Smooth muscle cell (in vitro differentiated cells): Measurements from ENCODE around the gene CRYAB. TPM values are rescaled to one million over a fixed set of nuclear protein-coding genes. Genes with fewer than 3 reads are reported as not detected.

Experiments
- DNase-seq: peaks from one replicate; lab custom pipeline; 2025; ENCODE audit not compliant: unreplicated experiment; lab: John Stamatoyannopoulos, UW
- H2AFZ ChIP-seq: fragments of 200-600 bp; sonication (generic); 2 replicates; pipeline ENCODE4 v1.6.0; 2016; ENCODE audit warnings: antibody characterized with exemption, low read depth, mild to moderate bottlenecking
- H3F3A ChIP-seq: fragments of 200-600 bp; sonication (generic); 2 replicates; pipeline ENCODE4 v1.6.0; 2017; ENCODE audit warnings: antibody characterized with exemption, low read depth
- H3K27ac ChIP-seq: fragments of 200-600 bp; sonication (generic); 2 replicates; pipeline ENCODE4 v1.5.1; 2016; ENCODE audit warnings: low read depth, mild to moderate bottlenecking
- H3K27me3 ChIP-seq: fragments of 200-600 bp; sonication (generic); 2 replicates; pipeline ENCODE4 v1.6.1; 2016; ENCODE audit warnings: low read depth, mild to moderate bottlenecking
- H3K36me3 ChIP-seq: fragments of 200-600 bp; sonication (generic); 2 replicates; pipeline ENCODE4 v1.5.1; 2016; ENCODE audit warnings: low read depth
- H3K4me1 ChIP-seq: fragments of 200-600 bp; sonication (generic); 2 replicates; pipeline ENCODE4 v1.5.1; 2016; ENCODE audit warnings: low read depth
- H3K4me2 ChIP-seq: fragments of 200-600 bp; sonication (generic); 2 replicates; pipeline ENCODE4 v1.6.0; 2016; ENCODE audit warnings: mild to moderate bottlenecking
- H3K4me3 ChIP-seq: fragments of 200-600 bp; sonication (generic); 2 replicates; pipeline ENCODE4 v1.5.1; 2016; ENCODE audit warnings: mild to moderate bottlenecking
- H3K79me2 ChIP-seq: fragments of 200-600 bp; sonication (generic); 2 replicates; pipeline ENCODE4 v1.6.0; 2016; ENCODE audit warnings: low read depth, mild to moderate bottlenecking
- H3K9ac ChIP-seq: fragments of 200-600 bp; sonication (generic); 2 replicates; pipeline ENCODE4 v1.6.0; 2016; ENCODE audit warnings: low read depth
- H3K9me3 ChIP-seq: fragments of 200-600 bp; sonication (generic); replicated peaks from 2 replicates; pipeline ENCODE4 v1.5.1; 2016; ENCODE audit warnings: low read depth
- H4K20me1 ChIP-seq: fragments of 200-600 bp; sonication (generic); 2 replicates; pipeline ENCODE4 v1.6.0; 2016; ENCODE audit warnings: low read depth
- WGBS: methylation state at CpG from one replicate; pipeline ENCODE4 v1.1.7; 2016; ENCODE audit warnings: low lambda C conversion rate; 5-methylcytosine and 5-hydroxymethylcytosine counted together
- polyA plus RNA-seq: library from polyadenylated mRNA; unstranded; fragments of >200 nt; fragmentation: Nextera tagmentation; extraction: Ambion mirVana; gene quantifications from 2 replicates; pipeline ENCODE4 v1.2.1, GENCODE V29; 2016
- total RNA-seq: library from RNA; depleted of rRNA; stranded (reverse); fragments of >200 nt; gene quantifications from 2 replicates; pipeline ENCODE4 v1.2.3, GENCODE V29; 2014
- TF ChIP-seq, protein P1 (sequence below): fragments of 200-600 bp; sonication (generic); IDR thresholded peaks from 2 replicates; pipeline ENCODE4 v1.5.1; 2017; ENCODE audit warnings: borderline replicate concordance, mild to moderate bottlenecking, antibody characterized with exemption; ENCODE audit not compliant: insufficient read depth, poor library complexity, severe bottlenecking

Gene CRYAB
- total and polyA plus RNA-seq, 2 experiments from 2014 or later: 47.4 to 97.4 TPM

- Histone ChIP-seq H3K4me3 (no peak overlapping the region), H3F3A (no peaks in the 10 kb centered on the region), H2AFZ (peak overlapping the region; percentile 46), H3K36me3 (no peaks in the 10 kb centered on the region), H3K27ac (no peak overlapping the region), H3K9me3 (no peaks in the 10 kb centered on the region), H3K79me2 (no peaks in the 10 kb centered on the region), H4K20me1 (no peaks in the 10 kb centered on the region), H3K9ac (no peak overlapping the region), H3K4me2 (no peak overlapping the region), H3K4me1 (peaks cover 9% of the 10 kb centered on the region), H3K27me3 (no peaks in the 10 kb centered on the region)
- TF ChIP-seq, protein P1, sequence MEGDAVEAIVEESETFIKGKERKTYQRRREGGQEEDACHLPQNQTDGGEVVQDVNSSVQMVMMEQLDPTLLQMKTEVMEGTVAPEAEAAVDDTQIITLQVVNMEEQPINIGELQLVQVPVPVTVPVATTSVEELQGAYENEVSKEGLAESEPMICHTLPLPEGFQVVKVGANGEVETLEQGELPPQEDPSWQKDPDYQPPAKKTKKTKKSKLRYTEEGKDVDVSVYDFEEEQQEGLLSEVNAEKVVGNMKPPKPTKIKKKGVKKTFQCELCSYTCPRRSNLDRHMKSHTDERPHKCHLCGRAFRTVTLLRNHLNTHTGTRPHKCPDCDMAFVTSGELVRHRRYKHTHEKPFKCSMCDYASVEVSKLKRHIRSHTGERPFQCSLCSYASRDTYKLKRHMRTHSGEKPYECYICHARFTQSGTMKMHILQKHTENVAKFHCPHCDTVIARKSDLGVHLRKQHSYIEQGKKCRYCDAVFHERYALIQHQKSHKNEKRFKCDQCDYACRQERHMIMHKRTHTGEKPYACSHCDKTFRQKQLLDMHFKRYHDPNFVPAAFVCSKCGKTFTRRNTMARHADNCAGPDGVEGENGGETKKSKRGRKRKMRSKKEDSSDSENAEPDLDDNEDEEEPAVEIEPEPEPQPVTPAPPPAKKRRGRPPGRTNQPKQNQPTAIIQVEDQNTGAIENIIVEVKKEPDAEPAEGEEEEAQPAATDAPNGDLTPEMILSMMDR: no peak
- 92% methylated on average over 22 of the region's 24 CpGs for WGBS
- no peak for DNase-seq
These were observed 1.7 kb upstream of the CRYAB start for GRCh38 chr11:111913031-111913861.

DNA sequence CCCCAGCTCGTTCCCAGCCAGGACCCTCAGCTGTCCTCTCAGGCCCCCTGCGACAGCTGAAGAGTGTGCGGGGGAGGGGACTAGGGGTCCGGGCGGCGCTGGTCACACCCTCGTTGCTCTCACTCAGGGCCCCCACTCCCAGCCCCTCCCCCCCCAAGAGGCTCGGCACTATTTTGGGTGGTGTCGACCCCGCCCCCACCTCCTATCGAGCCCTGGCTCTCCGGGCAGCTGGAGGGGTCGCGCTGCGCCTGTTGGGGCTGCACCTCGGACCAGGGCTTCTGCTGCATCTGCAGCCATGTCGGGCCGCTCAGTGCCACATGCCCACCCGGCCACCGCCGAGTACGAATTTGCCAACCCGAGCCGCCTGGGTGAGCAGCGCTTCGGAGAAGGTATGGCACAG is 965 bp upstream of the CRYAB start, which contains the start of gene HSPB2:
HSPB2 (plus strand) TSS at position 200 of the 400 bp plus-strand sequence; CDS start at position 296, 96 bp downstream.
- peak within 1 kb of the TSS; percentile 89 for H2AFZ ChIP-seq
- no peaks in the 10 kb centered on the region for H3F3A ChIP-seq
- TF ChIP-seq, protein P1: no peak
- no peaks in the 10 kb centered on the region for H3K36me3 ChIP-seq
- 88% methylated on average over 19 of the region's 26 CpGs for WGBS
- peak within 1 kb of the TSS; percentile 82 for H3K27ac ChIP-seq
- peak within 1 kb of the TSS; percentile 74 for H3K4me2 ChIP-seq
- no peaks in the 10 kb centered on the region for H3K9me3 ChIP-seq
- DNase-seq: no peak
- peak within 1 kb of the TSS; percentile 25 for H3K4me3 ChIP-seq
- H3K9ac ChIP-seq: peak within 1 kb of the TSS; percentile 52
- H3K4me1 ChIP-seq: peaks cover 9% of the 10 kb centered on the region
- H3K79me2 ChIP-seq: no peaks in the 10 kb centered on the region
- H4K20me1 ChIP-seq: no peaks in the 10 kb centered on the region
- no peaks in the 10 kb centered on the region for H3K27me3 ChIP-seq

DNA sequence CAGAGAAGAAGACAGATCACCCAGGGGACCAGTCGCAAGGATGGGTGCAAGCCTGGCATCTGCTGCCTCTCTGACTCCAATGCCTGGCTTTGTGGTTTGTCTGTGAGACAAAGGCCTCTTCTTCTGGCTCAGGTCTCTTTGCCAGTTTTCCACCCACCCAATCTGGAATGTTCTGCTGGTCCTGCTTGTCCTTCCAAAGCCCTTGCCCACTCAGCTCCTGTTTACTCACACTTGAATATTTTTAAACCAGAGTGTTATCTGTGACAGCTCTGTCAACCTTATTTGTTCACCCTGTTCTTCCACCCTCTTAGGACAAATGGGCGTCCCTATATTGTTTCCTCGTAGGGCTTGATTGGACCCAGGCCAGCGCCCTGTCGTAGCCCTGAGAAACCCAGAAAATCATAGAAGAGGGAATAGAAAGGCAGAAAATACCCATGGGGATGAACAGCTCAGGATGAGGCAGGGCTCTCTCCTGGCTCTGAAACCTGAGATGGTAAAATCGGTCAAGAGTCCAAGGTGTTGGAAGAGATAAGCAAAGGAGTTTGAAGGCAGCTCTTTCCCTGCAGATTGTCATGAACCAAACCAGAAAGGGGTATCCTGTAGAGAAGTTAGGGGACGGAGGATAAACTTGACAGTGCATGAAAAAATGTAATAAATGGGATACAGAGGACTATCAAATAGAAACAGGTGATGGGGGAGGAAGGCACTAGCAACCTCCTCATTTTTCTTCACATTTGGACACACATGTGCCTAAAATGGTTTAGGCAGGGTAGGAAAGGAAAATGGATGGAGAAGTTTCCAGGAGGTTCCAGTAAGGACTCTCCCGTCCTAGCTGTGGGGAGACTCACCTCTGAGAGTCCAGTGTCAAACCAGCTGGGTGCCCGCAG is 651 bp downstream of the CRYAB start:
- peak overlapping the region; percentile 82 for H3K27ac ChIP-seq
- H3K4me3 ChIP-seq: no peak overlapping the region
- H3F3A ChIP-seq: no peaks in the 10 kb centered on the region
- H2AFZ ChIP-seq: no peak overlapping the region
- H3K4me1 ChIP-seq: peaks cover 9% of the 10 kb centered on the region
- TF ChIP-seq, protein P1: no peak
- H3K9ac ChIP-seq: no peak overlapping the region
- no peaks in the 10 kb centered on the region for H4K20me1 ChIP-seq
- peak overlapping the region; percentile 74 for H3K4me2 ChIP-seq
- no peak for DNase-seq
- no peaks in the 10 kb centered on the region for H3K36me3 ChIP-seq
- 88% methylated on average over 9 of the region's 9 CpGs for WGBS
- H3K79me2 ChIP-seq: no peaks in the 10 kb centered on the region
- H3K9me3 ChIP-seq: no peaks in the 10 kb centered on the region
- H3K27me3 ChIP-seq: no peaks in the 10 kb centered on the region
